HCT116 (cell line): Measurements from ENCODE around the gene LDHAL6B. TPM values are rescaled to one million over a fixed set of nuclear protein-coding genes. Genes with fewer than 3 reads are reported as not detected.

ENCODE experiments used
- ATAC-seq: fragments of 200-7000 bp; cut with Tn5 transposase; 2 replicates; pipeline ENCODE4 v1.9.1; 2020; ENCODE audit warnings: mild to moderate bottlenecking, moderate library complexity
- BruUV-seq: library from RNA; stranded (reverse); fragments of 400-500 nt; replicated peaks from 2 replicates; lab custom pipeline; 2021; lab: Mats Ljungman, UMichigan
- CTCF ChIA-PET: fragments of 300-600 bp; sonication (Branson Sonifier 250); formaldehyde crosslinking; loops from one replicate; lab custom pipeline; 2021; ENCODE audit warnings: antibody characterized with exemption; lab: Charles Lee
- POLR2A ChIA-PET: fragments of 300-600, 350-600 bp; sonication (Branson Sonifier 250); formaldehyde crosslinking; loops from one replicate; lab custom pipeline; 2021; ENCODE audit warnings: antibody characterized with exemption; lab: Charles Lee
- RAD21 ChIA-PET, 2 experiments: fragments of 300-600 bp; sonication (Branson Sonifier 250); formaldehyde crosslinking; loops; one replicate each; lab custom pipeline; 2023; ENCODE audit warnings: low total read pairs in 2 of 2; ENCODE audit not compliant: uncharacterized antibody in 2 of 2, unreplicated experiment in 2 of 2, low non-redundant PET in 1 of 2; lab: Charles Lee
- DNase-seq: peaks from one replicate; pipeline ENCODE4 v3.0.0-alpha.2; 2010; ENCODE audit warnings: low read depth, low spot score
- H2AFZ ChIP-seq: fragments of 200-600 bp; shearing (Covaris generic), sonication (generic); 2 replicates; pipeline ENCODE4 v1.6.1; 2017; ENCODE audit warnings: low read depth, mixed run types, mixed read lengths, antibody characterized with exemption, low read length; ENCODE audit not compliant: poor library complexity, severe bottlenecking
- H3K27ac ChIP-seq: 2 replicates; pipeline ENCODE4 v1.5.1; 2012; ENCODE audit warnings: low read depth, low read length
- H3K27me3 ChIP-seq: fragments of 200-600 bp; sonication (generic); 2 replicates; pipeline ENCODE4 v1.6.1; 2016; ENCODE audit warnings: mixed run types, low read length, mixed read lengths; ENCODE audit not compliant: insufficient read depth
- H3K36me3 ChIP-seq, 2 experiments: fragments of 200-500 bp in 1 of 2; fragments of 200-600 bp in 1 of 2; sonication (Bioruptor generic) in 1 of 2; sonication (generic) in 1 of 2; 2 replicates each; pipeline versions ENCODE4 v1.5.1 to v1.6.1; 2014 to 2016; ENCODE audit warnings: low read length in 2 of 2, inconsistent platforms in 1 of 2, mixed read lengths in 1 of 2, mixed run types in 1 of 2; ENCODE audit not compliant: insufficient read depth in 2 of 2, control insufficient read depth in 1 of 2
- H3K4me1 ChIP-seq, 2 experiments: fragments of 200-600 bp in 1 of 2; sonication (generic) in 1 of 2; 2 replicates each; pipeline versions ENCODE4 v1.5.1 to v1.6.1; 2012 to 2017; ENCODE audit warnings: low read length in 2 of 2, inconsistent platforms in 1 of 2, mild to moderate bottlenecking in 1 of 2, mixed read lengths in 1 of 2, mixed run types in 1 of 2, moderate library complexity in 1 of 2; ENCODE audit not compliant: insufficient read depth in 2 of 2, control insufficient read depth in 1 of 2
- H3K4me2 ChIP-seq: fragments of 200-600 bp; sonication (generic); 2 replicates; pipeline ENCODE4 v1.6.1; 2017; ENCODE audit warnings: mixed run types, low read length, mixed read lengths
- H3K4me3 ChIP-seq, 2 experiments: fragments of 200-600 bp in 1 of 2; sonication (generic) in 1 of 2; replicated peaks in 1 of 2; 2 replicates each; pipeline ENCODE4 v1.5.1; 2011 to 2016; ENCODE audit warnings: low read length in 2 of 2, control low read depth in 1 of 2, low read depth in 1 of 2, mild to moderate bottlenecking in 1 of 2, mixed read lengths in 1 of 2, mixed run types in 1 of 2
- H3K79me2 ChIP-seq: fragments of 200-600 bp; sonication (generic); 2 replicates; pipeline ENCODE4 v1.6.1; 2017; ENCODE audit warnings: mild to moderate bottlenecking, mixed run types, low read length, moderate library complexity, mixed read lengths; ENCODE audit not compliant: insufficient read depth
- H3K9ac ChIP-seq: fragments of 200-600 bp; sonication (generic); 2 replicates; pipeline ENCODE4 v1.6.1; 2016; ENCODE audit warnings: low read length, mixed read lengths
- H3K9me2 ChIP-seq: fragments of 200-600 bp; sonication (generic), shearing (Covaris generic); 2 replicates; pipeline ENCODE4 v1.6.1; 2017; ENCODE audit warnings: mixed run types, mild to moderate bottlenecking, moderate library complexity; ENCODE audit not compliant: insufficient read depth
- H3K9me3 ChIP-seq, 2 experiments: fragments of 200-500 bp in 1 of 2; fragments of 200-600 bp in 1 of 2; sonication (Bioruptor generic) in 1 of 2; sonication (generic) in 1 of 2; 2 replicates each; pipeline ENCODE4 v1.6.1; 2014 to 2017; ENCODE audit warnings: low read length in 2 of 2, mixed read lengths in 2 of 2, inconsistent platforms in 1 of 2, low read depth in 1 of 2, mild to moderate bottlenecking in 1 of 2, mixed run types in 1 of 2, moderate library complexity in 1 of 2; ENCODE audit not compliant: control insufficient read depth in 1 of 2, insufficient read depth in 1 of 2
- H4K20me1 ChIP-seq: fragments of 200-600 bp; sonication (generic), shearing (Covaris generic); 2 replicates; pipeline ENCODE4 v1.6.1; 2017; ENCODE audit warnings: mixed run types, mild to moderate bottlenecking, moderate library complexity; ENCODE audit not compliant: insufficient read depth
- CBX3 ChIP-seq: IDR thresholded peaks from 2 replicates; pipeline ENCODE4 v1.6.1; 2012; ENCODE audit warnings: low read depth
- CEBPB ChIP-seq: IDR thresholded peaks from 2 replicates; pipeline ENCODE4 v1.6.1; 2012; ENCODE audit warnings: low read depth
- ELF1 ChIP-seq: IDR thresholded peaks from 2 replicates; pipeline ENCODE4 v1.6.1; 2012; ENCODE audit warnings: low read depth, borderline replicate concordance
- EZH2 ChIP-seq: fragments of 200-600 bp; sonication (generic); IDR thresholded peaks from 2 replicates; pipeline ENCODE4 v1.6.1; 2017; ENCODE audit warnings: antibody characterized with exemption, mixed run types
- EZH2phosphoT487 ChIP-seq: fragments of 200-600 bp; IDR thresholded peaks from 2 replicates; pipeline ENCODE4 v1.6.1; 2018; ENCODE audit warnings: antibody characterized with exemption, borderline replicate concordance
- POLR2A ChIP-seq: IDR thresholded peaks from 2 replicates; pipeline ENCODE4 v1.7.0; 2011; ENCODE audit warnings: borderline replicate concordance; ENCODE audit not compliant: insufficient read depth, insufficient read length; ENCODE audit errors: extremely low read depth
- SP1 ChIP-seq: IDR thresholded peaks from 2 replicates; pipeline ENCODE4 v1.6.1; 2012; ENCODE audit warnings: low read depth
- SRF ChIP-seq: IDR thresholded peaks from 2 replicates; pipeline ENCODE4 v1.6.1; 2012; ENCODE audit warnings: low read depth
- TCF7L2 ChIP-seq: IDR thresholded peaks from 2 replicates; pipeline ENCODE4 v1.7.0; 2011; ENCODE audit warnings: borderline replicate concordance, inconsistent platforms; ENCODE audit not compliant: insufficient read depth, insufficient read length; ENCODE audit errors: extremely low read depth
- ZFX ChIP-seq: fragments of 450-650 bp; IDR thresholded peaks from 2 replicates; pipeline ENCODE4 v1.6.1; 2017
- ZNF274 ChIP-seq: fragments of 200-500 bp; sonication (Bioruptor generic); IDR thresholded peaks from 2 replicates; pipeline ENCODE4 v1.6.1; 2014; ENCODE audit warnings: mild to moderate bottlenecking, low read depth, low read length, inconsistent platforms
- intact Hi-C: fragments of 100-400 bp; cut with micrococcal nuclease; formaldehyde crosslinking; loops from 2 replicates; pipeline ENCODE4 v1.10.0; 2022
- total RNA-seq: library from RNA; stranded (reverse); gene quantifications from one replicate; pipeline ENCODE4 v1.2.1, GENCODE V29; 2021; ENCODE audit not compliant: unreplicated experiment
- TF ChIP-seq, protein P1 (sequence below): IDR thresholded peaks from 2 replicates; pipeline ENCODE4 v1.6.1; 2012; ENCODE audit warnings: low read depth
- TF ChIP-seq, protein P2 (sequence below): IDR thresholded peaks from 2 replicates; pipeline ENCODE4 v1.6.1; 2011; ENCODE audit warnings: mild to moderate bottlenecking, low read length, moderate library complexity; ENCODE audit not compliant: insufficient replicate concordance; ENCODE audit errors: extremely low read depth
- TF ChIP-seq, protein P3 (sequence below): IDR thresholded peaks from 2 replicates; pipeline ENCODE4 v1.6.1; 2012
- TF ChIP-seq, protein P4 (sequence below): IDR thresholded peaks from 2 replicates; pipeline ENCODE4 v1.6.1; 2012

Gene LDHAL6B
- total RNA-seq, 1 experiment from 2014 or later: not detected

DNA sequence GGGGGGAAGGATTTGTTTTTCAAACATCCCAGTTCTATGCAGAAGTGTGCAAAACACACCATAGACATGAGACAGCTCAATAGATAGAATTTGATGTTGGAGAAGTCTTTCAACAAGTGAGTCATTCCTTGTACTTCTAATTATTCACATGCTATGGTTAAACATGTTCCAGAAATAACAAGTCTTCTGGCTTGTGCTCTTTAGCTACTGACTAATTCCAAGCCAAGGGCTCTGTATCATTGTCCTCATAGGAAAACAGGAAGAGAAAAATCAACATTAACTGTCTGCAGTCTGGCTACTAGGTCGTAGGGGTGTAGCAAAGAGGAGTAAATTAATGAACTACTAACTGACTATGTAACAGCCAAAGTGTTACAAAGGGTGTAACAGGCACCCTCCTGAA is 25.8 kb downstream of the LDHAL6B start (continued):
- TF ChIP-seq, protein P1, sequence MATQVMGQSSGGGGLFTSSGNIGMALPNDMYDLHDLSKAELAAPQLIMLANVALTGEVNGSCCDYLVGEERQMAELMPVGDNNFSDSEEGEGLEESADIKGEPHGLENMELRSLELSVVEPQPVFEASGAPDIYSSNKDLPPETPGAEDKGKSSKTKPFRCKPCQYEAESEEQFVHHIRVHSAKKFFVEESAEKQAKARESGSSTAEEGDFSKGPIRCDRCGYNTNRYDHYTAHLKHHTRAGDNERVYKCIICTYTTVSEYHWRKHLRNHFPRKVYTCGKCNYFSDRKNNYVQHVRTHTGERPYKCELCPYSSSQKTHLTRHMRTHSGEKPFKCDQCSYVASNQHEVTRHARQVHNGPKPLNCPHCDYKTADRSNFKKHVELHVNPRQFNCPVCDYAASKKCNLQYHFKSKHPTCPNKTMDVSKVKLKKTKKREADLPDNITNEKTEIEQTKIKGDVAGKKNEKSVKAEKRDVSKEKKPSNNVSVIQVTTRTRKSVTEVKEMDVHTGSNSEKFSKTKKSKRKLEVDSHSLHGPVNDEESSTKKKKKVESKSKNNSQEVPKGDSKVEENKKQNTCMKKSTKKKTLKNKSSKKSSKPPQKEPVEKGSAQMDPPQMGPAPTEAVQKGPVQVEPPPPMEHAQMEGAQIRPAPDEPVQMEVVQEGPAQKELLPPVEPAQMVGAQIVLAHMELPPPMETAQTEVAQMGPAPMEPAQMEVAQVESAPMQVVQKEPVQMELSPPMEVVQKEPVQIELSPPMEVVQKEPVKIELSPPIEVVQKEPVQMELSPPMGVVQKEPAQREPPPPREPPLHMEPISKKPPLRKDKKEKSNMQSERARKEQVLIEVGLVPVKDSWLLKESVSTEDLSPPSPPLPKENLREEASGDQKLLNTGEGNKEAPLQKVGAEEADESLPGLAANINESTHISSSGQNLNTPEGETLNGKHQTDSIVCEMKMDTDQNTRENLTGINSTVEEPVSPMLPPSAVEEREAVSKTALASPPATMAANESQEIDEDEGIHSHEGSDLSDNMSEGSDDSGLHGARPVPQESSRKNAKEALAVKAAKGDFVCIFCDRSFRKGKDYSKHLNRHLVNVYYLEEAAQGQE: no peak
- no peak for TF ChIP-seq EZH2phosphoT487
- TF ChIP-seq, protein P2, sequence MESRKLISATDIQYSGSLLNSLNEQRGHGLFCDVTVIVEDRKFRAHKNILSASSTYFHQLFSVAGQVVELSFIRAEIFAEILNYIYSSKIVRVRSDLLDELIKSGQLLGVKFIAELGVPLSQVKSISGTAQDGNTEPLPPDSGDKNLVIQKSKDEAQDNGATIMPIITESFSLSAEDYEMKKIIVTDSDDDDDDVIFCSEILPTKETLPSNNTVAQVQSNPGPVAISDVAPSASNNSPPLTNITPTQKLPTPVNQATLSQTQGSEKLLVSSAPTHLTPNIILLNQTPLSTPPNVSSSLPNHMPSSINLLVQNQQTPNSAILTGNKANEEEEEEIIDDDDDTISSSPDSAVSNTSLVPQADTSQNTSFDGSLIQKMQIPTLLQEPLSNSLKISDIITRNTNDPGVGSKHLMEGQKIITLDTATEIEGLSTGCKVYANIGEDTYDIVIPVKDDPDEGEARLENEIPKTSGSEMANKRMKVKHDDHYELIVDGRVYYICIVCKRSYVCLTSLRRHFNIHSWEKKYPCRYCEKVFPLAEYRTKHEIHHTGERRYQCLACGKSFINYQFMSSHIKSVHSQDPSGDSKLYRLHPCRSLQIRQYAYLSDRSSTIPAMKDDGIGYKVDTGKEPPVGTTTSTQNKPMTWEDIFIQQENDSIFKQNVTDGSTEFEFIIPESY: no peak
- TF ChIP-seq, protein P3, sequence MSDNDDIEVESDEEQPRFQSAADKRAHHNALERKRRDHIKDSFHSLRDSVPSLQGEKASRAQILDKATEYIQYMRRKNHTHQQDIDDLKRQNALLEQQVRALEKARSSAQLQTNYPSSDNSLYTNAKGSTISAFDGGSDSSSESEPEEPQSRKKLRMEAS: no peak
- no peak for TF ChIP-seq SP1
- no peak for TF ChIP-seq CBX3
- no peak for TF ChIP-seq ZNF274
- no peak for TF ChIP-seq ELF1
- no peak for TF ChIP-seq POLR2A
- no peak for TF ChIP-seq ZFX

DNA sequence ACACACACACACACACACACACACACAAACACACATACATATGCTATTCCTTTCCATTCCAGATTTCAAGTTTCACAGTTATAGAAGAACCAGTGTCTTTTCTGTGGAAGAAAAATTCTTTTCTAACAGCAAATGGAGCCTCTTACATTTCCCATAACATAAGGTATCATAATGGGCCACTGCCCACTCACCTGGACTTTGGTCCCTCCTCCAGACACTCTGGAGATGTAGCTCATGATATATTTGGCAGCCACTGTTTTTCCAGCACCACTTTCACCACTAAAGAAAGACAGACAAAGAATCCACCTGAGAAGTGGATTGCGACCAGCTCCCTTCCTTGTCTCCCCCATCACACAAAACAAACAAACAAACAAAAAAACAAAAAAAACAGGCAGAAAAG is 29.8 kb downstream of the LDHAL6B start:
- Histone ChIP-seq H3K4me2 (no peak overlapping the region), H3K79me2 (peaks cover 8% of the 10 kb centered on the region; the same call in 1 of the 2 replicates), H3K4me3 (no peak overlapping the region), H4K20me1 (no peaks in the 10 kb centered on the region), H3K36me3 (no peaks in the 10 kb centered on the region), H3K27ac (no peak overlapping the region), H2AFZ (no peak overlapping the region), H3K27me3 (no peaks in the 10 kb centered on the region), H3K9me2 (no peaks in the 10 kb centered on the region), H3K9me3 (no peaks in the 10 kb centered on the region), H3K9ac (no peak overlapping the region), H3K4me1 (no peaks in the 10 kb centered on the region)
- BruUV-seq: no TSS peak
- intact Hi-C loops: no loop called here
- DNase-seq (no peak), ATAC-seq (no peak)
- ChIA-PET POLR2A (no interaction called here), CTCF (no interaction called here), RAD21 (no interaction called here)
- TF ChIP-seq, protein P4, sequence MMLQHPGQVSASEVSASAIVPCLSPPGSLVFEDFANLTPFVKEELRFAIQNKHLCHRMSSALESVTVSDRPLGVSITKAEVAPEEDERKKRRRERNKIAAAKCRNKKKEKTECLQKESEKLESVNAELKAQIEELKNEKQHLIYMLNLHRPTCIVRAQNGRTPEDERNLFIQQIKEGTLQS: no peak
- no peak for TF ChIP-seq SRF
- TF ChIP-seq EZH2phosphoT487: no peak
- TF ChIP-seq EZH2: no peak
- no peak for TF ChIP-seq CEBPB
- TF ChIP-seq, protein P3: no peak
- TF ChIP-seq TCF7L2: no peak
- no peak for TF ChIP-seq ELF1
- TF ChIP-seq CBX3: no peak
- TF ChIP-seq SP1: no peak
- TF ChIP-seq, protein P1: no peak
